ENCODE data around the gene CYBB.

GRCh38 chrX:37799936-37800335, 20.1 kb downstream of the CYBB start:
- TF ChIP-seq EZH2 (IDR thresholded peaks at IDR 0.05; ENCODE audit: low read depth, unreplicated experiment): no peak
- TF ChIP-seq CTCF (conservative IDR thresholded peaks at IDR 0.05; ENCODE audit: low read depth in 2 of 2): no peak
- TF ChIP-seq STAT1 (IDR thresholded peaks at IDR 0.05; ENCODE audit: unreplicated experiment): no peak
- no peak for TF ChIP-seq POLR2AphosphoS5 (IDR thresholded peaks at IDR 0.05; ENCODE audit: low read depth)
- no peak for TF ChIP-seq REST (IDR thresholded peaks at IDR 0.05; ENCODE audit: unreplicated experiment)
- TF ChIP-seq JUNB (IDR thresholded peaks at IDR 0.05; ENCODE audit: unreplicated experiment): no peak
- TF ChIP-seq, protein P1, sequence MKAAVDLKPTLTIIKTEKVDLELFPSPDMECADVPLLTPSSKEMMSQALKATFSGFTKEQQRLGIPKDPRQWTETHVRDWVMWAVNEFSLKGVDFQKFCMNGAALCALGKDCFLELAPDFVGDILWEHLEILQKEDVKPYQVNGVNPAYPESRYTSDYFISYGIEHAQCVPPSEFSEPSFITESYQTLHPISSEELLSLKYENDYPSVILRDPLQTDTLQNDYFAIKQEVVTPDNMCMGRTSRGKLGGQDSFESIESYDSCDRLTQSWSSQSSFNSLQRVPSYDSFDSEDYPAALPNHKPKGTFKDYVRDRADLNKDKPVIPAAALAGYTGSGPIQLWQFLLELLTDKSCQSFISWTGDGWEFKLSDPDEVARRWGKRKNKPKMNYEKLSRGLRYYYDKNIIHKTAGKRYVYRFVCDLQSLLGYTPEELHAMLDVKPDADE (IDR thresholded peaks at IDR 0.05): no peak
- no peak for TF ChIP-seq EZH2phosphoT487 (IDR thresholded peaks at IDR 0.05; ENCODE audit: unreplicated experiment)
- TF ChIP-seq CREB1 (CRISPR knock-in tag; IDR thresholded peaks at IDR 0.05; ENCODE audit: low read depth): no peak
- TF ChIP-seq ZNF331 (CRISPR knock-in tag; IDR thresholded peaks at IDR 0.05; ENCODE audit: low read depth): no peak
- TF ChIP-seq, protein P2, sequence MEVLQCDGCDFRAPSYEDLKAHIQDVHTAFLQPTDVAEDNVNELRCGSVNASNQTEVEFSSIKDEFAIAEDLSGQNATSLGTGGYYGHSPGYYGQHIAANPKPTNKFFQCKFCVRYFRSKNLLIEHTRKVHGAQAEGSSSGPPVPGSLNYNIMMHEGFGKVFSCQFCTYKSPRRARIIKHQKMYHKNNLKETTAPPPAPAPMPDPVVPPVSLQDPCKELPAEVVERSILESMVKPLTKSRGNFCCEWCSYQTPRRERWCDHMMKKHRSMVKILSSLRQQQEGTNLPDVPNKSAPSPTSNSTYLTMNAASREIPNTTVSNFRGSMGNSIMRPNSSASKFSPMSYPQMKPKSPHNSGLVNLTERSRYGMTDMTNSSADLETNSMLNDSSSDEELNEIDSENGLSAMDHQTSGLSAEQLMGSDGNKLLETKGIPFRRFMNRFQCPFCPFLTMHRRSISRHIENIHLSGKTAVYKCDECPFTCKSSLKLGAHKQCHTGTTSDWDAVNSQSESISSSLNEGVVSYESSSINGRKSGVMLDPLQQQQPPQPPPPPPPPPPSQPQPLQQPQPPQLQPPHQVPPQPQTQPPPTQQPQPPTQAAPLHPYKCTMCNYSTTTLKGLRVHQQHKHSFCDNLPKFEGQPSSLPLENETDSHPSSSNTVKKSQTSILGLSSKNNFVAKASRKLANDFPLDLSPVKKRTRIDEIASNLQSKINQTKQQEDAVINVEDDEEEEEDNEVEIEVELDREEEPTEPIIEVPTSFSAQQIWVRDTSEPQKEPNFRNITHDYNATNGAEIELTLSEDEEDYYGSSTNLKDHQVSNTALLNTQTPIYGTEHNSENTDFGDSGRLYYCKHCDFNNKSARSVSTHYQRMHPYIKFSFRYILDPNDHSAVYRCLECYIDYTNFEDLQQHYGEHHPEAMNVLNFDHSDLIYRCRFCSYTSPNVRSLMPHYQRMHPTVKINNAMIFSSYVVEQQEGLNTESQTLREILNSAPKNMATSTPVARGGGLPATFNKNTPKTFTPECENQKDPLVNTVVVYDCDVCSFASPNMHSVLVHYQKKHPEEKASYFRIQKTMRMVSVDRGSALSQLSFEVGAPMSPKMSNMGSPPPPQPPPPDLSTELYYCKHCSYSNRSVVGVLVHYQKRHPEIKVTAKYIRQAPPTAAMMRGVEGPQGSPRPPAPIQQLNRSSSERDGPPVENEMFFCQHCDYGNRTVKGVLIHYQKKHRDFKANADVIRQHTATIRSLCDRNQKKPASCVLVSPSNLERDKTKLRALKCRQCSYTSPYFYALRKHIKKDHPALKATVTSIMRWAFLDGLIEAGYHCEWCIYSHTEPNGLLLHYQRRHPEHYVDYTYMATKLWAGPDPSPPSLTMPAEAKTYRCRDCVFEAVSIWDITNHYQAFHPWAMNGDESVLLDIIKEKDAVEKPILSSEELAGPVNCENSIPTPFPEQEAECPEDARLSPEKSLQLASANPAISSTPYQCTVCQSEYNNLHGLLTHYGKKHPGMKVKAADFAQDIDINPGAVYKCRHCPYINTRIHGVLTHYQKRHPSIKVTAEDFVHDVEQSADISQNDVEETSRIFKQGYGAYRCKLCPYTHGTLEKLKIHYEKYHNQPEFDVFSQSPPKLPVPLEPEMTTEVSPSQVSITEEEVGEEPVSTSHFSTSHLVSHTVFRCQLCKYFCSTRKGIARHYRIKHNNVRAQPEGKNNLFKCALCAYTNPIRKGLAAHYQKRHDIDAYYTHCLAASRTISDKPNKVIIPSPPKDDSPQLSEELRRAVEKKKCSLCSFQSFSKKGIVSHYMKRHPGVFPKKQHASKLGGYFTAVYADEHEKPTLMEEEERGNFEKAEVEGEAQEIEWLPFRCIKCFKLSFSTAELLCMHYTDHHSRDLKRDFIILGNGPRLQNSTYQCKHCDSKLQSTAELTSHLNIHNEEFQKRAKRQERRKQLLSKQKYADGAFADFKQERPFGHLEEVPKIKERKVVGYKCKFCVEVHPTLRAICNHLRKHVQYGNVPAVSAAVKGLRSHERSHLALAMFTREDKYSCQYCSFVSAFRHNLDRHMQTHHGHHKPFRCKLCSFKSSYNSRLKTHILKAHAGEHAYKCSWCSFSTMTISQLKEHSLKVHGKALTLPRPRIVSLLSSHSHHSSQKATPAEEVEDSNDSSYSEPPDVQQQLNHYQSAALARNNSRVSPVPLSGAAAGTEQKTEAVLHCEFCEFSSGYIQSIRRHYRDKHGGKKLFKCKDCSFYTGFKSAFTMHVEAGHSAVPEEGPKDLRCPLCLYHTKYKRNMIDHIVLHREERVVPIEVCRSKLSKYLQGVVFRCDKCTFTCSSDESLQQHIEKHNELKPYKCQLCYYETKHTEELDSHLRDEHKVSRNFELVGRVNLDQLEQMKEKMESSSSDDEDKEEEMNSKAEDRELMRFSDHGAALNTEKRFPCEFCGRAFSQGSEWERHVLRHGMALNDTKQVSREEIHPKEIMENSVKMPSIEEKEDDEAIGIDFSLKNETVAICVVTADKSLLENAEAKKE (CRISPR knock-in tag; IDR thresholded peaks at IDR 0.05): no peak
- no peak for TF ChIP-seq ZNF114 (CRISPR knock-in tag; IDR thresholded peaks at IDR 0.05)
